ENCODE measurements around the gene SORCS3. TPM values are rescaled to one million over a fixed set of nuclear protein-coding genes. Genes with fewer than 3 reads are reported as not detected.

SORCS3 gene
- total RNA-seq, result 25.8 TPM

GRCh38 chr10:104641187-104641936 is at the start of gene SORCS3:
TSS of gene SORCS3 (plus strand) at chr10:104641290.

All from diencephalon (tissue), 1 donor.